ENCODE data around the gene HOXA13.

Gene HOXA13

GRCh38 chr7:27169658-27170425 lies 30.0 kb downstream of the HOXA13 start:
- peak; percentile 90 for DNase-seq

GRCh38 chr7:27168265-27168947 lies 31.5 kb downstream of the HOXA13 start:
- peak; percentile 70 for DNase-seq

DNA sequence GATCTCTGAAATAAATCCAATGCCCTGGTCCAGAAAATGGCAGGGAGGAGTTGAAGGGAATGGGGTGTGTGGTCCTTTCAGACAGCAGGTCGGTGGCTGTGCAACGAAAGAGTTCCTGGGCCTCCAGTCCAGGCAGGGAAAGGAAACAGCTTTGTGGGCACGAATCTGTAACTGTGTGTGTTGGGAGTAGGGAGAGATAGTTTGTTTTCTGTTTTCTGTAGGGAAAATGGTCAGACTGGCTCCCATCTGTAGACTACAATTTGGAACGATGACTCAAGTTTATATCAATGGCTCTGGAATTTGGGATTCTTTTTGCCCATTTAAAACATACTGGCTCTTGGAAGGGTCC lies 32.0 kb downstream of the HOXA13 start:
- DNase-seq: peak; percentile 46

DNA sequence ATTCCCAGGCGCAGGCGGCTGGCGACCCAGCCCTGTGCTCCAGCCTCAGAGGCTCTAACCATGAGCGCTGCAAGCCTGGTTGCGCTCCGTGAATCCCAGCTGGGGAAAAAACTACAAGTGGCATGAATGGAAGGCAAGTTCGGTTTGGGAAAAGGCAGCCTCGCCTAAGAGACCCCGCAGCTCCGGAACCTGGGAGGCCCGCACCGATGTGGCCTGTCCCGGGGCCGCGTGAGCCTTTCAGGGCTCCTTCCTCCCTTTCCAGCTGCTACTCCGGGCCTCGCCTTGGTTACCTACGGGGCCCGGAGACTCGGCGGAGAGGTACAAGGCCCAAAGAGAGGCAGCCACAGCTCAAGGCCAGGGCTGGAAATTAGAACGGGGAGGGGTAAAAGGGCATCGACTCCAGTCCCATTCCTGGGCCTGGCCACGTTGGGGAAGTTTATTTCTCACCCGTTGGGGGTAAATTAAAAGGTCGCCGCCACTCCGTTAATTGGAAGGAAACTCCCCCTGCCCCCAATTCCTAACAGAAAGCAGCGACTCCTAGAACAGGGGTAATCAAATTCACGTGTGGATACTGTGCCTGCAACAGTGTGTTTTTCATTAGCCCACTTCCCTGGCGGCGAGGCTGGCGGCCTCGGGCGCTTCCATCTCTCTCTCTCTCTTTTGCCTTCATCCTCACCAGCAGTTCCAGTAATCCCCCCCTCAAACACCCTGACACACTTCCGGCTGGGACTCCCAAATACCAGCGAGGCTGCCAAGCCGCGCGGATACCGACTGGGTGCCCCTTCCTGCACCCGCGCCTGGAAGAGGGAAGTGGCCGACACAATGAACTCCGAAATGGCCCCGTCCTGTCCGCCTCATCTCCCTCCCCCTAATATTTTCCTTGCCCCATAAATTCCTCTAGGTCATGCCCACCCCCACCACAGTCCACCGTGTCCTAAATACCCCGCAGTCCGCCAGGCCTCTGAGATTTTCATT lies 33.1 kb downstream of the HOXA13 start:
- peak; percentile 71 for DNase-seq

DNA sequence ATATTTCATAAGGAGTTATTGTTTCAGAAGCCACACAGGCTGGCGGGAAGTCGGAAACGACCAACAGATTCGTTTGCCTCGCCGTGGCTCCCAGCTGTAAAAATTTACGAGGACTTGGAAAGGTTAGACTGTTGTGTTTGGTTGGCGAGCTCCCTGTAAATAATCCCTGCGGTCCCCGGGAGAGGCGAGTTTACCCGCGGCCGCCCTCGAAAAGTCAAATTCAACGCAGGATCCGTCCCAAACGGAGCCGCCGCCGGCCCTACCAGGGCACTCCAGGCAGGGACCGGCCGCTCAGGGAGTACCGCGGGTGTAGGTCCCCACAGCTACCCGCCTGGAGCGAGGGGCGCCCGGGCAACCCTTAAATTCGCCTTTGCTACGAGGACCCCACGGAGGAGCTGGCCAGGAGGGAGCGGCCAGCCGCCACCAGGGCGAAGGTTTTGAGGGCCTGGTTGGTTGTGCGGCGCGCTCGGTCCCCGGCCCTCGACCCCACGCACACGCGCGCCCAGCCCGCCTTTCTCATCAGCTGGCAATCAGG lies 33.8 kb downstream of the HOXA13 start:
- peak; percentile 47 for DNase-seq

- DNase-seq: no peak
Measured at GRCh38 chr7:27165089-27165995, 34.5 kb downstream of the HOXA13 start, which contains the start of gene HOXA9. HOXA9 (minus strand) TSS chr7:27165537; CDS start chr7:27165457, 80 bp downstream.

GRCh38 chr7:27164367-27165088 lies 35.4 kb downstream of the HOXA13 start:
- no peak for DNase-seq

- DNase-seq: no peak
Measured at GRCh38 chr7:27164045-27164366, 35.9 kb downstream of the HOXA13 start.

GRCh38 chr7:27163288-27164044 lies 36.4 kb downstream of the HOXA13 start:
- no peak for DNase-seq

GRCh38 chr7:27162561-27163287 lies 37.2 kb downstream of the HOXA13 start:
- no peak for DNase-seq

- no peak for DNase-seq
Measured at GRCh38 chr7:27161721-27162560, 38.0 kb downstream of the HOXA13 start.

DNA sequence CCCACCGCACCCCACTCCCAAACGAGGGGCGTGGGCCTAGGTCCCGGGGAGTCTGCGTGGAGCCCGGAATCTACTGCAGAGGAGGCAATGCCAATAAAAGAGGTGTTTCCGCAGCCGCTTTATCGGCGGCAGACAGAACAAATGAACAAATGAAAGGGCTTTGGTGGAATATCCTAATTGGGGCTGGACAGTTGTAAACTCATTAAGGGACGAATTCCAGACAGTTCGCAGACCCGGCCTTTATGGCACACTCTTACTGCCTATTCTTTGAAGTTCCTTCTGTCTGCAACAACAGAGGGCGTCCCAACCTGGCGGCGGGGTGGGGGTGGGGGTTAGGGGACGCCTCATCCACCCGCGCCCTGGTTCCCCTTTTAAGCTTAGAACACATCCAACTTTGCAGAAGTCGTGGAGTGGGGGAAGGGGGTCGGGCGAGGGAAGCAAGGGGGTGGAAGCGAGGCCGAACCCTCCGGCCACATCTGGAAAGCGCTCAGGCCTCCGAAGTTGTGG lies 38.6 kb downstream of the HOXA13 start:
- DNase-seq: no peak

- peak; percentile 92 for DNase-seq
Measured at GRCh38 chr7:27160546-27161213, 39.2 kb downstream of the HOXA13 start.

GRCh38 chr7:27160145-27160545 lies 39.7 kb downstream of the HOXA13 start:
- DNase-seq: peak; percentile 40

DNA sequence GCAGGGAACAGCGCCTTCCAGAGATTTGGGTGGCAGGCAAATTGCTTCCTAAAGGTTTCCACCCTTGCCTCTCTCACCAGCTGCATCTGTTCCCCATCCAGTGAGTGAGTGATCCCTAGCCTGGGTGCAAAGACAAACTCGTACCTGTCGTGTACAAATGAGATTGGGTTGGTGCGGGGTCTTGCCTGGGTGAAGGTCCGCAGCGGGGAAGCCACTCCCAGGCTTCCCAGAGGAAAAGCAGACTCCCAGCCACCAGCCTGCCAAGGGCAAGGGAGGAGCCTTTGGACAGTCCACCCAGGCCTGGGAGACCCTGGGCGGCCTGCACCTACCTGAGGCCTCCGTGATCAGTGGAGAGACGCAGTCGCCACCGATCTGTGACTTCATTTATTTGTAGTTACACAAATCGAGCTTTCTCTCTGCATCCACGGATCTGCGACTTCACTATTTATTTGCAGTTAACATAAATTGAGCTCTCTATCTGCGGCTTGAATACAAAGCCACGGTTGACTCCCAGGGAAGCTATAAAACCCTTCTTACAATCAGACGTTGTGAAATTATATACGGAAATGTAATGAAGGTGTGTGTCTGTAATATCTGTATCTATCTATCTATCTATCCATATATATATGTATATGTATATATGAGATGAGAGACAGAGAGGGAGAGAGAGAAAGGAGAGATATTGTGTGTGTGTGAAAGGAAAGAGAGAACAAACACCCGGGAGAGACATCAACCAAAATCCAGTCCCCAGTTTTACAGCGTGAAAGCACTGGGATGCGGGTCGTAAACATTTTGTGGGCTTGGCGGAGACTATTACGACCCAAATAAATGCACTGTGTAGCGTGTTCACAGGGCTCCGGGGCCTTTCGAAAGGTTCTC lies 40.4 kb downstream of the HOXA13 start:
- peak; percentile 26 for DNase-seq

DNA sequence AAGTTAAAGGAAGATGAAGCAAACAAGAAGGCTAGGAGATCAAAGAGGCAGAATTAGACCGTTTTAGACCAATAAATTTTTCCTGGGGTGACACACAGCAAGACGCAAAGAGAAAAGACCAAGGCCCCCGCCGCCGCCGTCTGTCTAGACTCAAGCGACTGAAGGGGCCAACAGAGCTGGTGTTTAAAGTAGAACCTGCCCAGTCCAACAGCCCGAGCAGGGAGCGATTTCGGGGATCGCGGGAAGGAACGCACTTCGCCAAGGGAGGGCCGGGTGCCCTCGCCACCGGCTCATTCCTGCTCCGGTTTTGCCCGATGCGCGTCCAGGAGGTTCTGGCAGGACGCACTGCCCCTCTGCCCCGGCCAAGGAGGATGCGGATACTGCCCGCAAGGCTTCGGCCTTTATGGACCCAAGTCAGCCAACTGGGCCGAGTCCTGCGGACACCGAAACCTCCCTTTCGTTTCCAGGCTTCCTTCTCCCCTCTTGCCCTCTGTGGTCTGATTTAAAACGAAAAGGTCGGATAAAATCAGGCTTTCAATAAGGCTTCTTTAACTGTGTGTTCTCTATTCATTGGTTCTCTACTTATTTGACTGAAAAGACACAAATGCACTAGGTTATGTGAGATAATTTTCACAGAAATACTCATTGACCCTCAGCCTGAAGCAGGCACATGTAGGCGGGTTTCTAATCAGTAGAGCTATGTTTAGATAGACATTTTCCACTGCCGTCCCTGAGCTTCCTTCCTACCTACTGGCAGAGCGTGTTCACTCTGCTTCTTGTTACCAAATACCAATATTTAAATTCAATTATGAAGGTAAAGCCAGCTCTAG lies 41.2 kb downstream of the HOXA13 start:
- DNase-seq: no peak

All from NCI-H69 (cell line).